HG03558 (cell line): ENCODE results near the gene VAMP2.

Experiments
- ATAC-seq: cut with Tn5 transposase; IDR thresholded peaks from one replicate; pipeline ENCODE4 v1.9.1; 2021; ENCODE audit warnings: moderate number of reproducible peaks; ENCODE audit not compliant: unreplicated experiment; ENCODE audit errors: extremely low read depth

Gene VAMP2

GRCh38 chr17:8162233-8162996, at the start of gene VAMP2:
VAMP2 (minus strand) TSS chr17:8162948; CDS start chr17:8162879, 69 bp downstream.
- ATAC-seq = no peak

- ATAC-seq = no peak
Measured at GRCh38 chr17:8210761-8211458, 48.2 kb upstream of the VAMP2 start.

- ATAC-seq = peak; percentile 63
Measured at GRCh38 chr17:8209907-8210760, 47.4 kb upstream of the VAMP2 start, which contains the start of gene AURKB. AURKB (minus strand) TSS chr17:8210575; CDS start chr17:8210224, 351 bp downstream.

GRCh38 chr17:8206536-8206935, 43.8 kb upstream of the VAMP2 start:
- no peak for ATAC-seq

- ATAC-seq = no peak
Measured at GRCh38 chr17:8204761-8205555, 42.2 kb upstream of the VAMP2 start.

- ATAC-seq = no peak
Measured at GRCh38 chr17:8192070-8192815, 29.5 kb upstream of the VAMP2 start.

- ATAC-seq = no peak
Measured at GRCh38 chr17:8190506-8190905, 27.8 kb upstream of the VAMP2 start.

- ATAC-seq = peak; percentile 42
Measured at GRCh38 chr17:8189711-8190477, 27.1 kb upstream of the VAMP2 start, which contains the start of gene BORCS6. BORCS6 (minus strand) TSS chr17:8190180; CDS start chr17:8190140, 40 bp downstream.

- no peak for ATAC-seq
Measured at GRCh38 chr17:8189041-8189710, 26.4 kb upstream of the VAMP2 start.

GRCh38 chr17:8188263-8188839, 25.6 kb upstream of the VAMP2 start:
- no peak for ATAC-seq

- no peak for ATAC-seq
Measured at GRCh38 chr17:8187517-8188262, 24.9 kb upstream of the VAMP2 start.

- ATAC-seq = no peak
Measured at GRCh38 chr17:8186787-8187516, 24.2 kb upstream of the VAMP2 start.

GRCh38 chr17:8186446-8186786, 23.7 kb upstream of the VAMP2 start:
- no peak for ATAC-seq

- ATAC-seq = no peak
Measured at GRCh38 chr17:8185582-8186445, 23.1 kb upstream of the VAMP2 start.

- ATAC-seq = no peak
Measured at GRCh38 chr17:8176998-8177731, 14.4 kb upstream of the VAMP2 start.
